ENCODE measurements around the gene APBB2. TPM values are rescaled to one million over a fixed set of nuclear protein-coding genes. Genes with fewer than 3 reads are reported as not detected.

The APBB2 gene
- total RNA-seq, 4 donors from 2014 or later = 12.2 to 29.2 (median 20.1) TPM

GRCh38 chr4:40865696-40866095 is 348.6 kb downstream of the APBB2 start:
- no peak for DNase-seq
- TF ChIP-seq POLR2A (IDR thresholded peaks at IDR 0.05) (no peak), CTCF (IDR thresholded peaks at IDR 0.05) (no peak)
- 75 to 82% methylated on average over 8 of the region's 8 CpGs for WGBS, 2 donors
- no peaks in the 10 kb centered on the region for H3K4me1 ChIP-seq
- no peak overlapping the region for H3K4me3 ChIP-seq
- H3K36me3 ChIP-seq = peaks cover 0 to 19% (median 0%) of the 10 kb centered on the region in 3 donors
- H3K27me3 ChIP-seq = no peaks in the 10 kb centered on the region
- intact Hi-C loops (cut with DNase I) = no loop called here
- H3K27ac ChIP-seq = no peak overlapping the region
- no peaks in the 10 kb centered on the region for H3K9me3 ChIP-seq

GRCh38 chr4:40864531-40864930 is 349.8 kb downstream of the APBB2 start:
- no peak for DNase-seq
- H3K4me3 ChIP-seq = no peak overlapping the region
- WGBS, 2 donors = 80 to 82% methylated on average over 4 of the region's 4 CpGs
- H3K27me3 ChIP-seq = no peaks in the 10 kb centered on the region
- H3K9me3 ChIP-seq = no peaks in the 10 kb centered on the region
- no peaks in the 10 kb centered on the region for H3K4me1 ChIP-seq
- peaks cover 0 to 19% (median 0%) of the 10 kb centered on the region in 3 donors for H3K36me3 ChIP-seq
- no peak for TF ChIP-seq CTCF (IDR thresholded peaks at IDR 0.05)
- TF ChIP-seq POLR2A (IDR thresholded peaks at IDR 0.05) = no peak
- H3K27ac ChIP-seq = no peak overlapping the region
- intact Hi-C loops (cut with DNase I) = no loop called here

- H3K27me3 ChIP-seq = peaks cover 0 to 12% (median 0%) of the 10 kb centered on the region in 4 donors
- peaks cover 0 to 14% (median 6%) of the 10 kb centered on the region in 3 donors for H3K4me1 ChIP-seq
- no peak for TF ChIP-seq POLR2A (IDR thresholded peaks at IDR 0.05)
- TF ChIP-seq CTCF (IDR thresholded peaks at IDR 0.05) = no peak
- intact Hi-C loops (cut with DNase I) = no loop called here
- no peak overlapping the region for H3K4me3 ChIP-seq
- 83% methylated on average over 1 to 2 of the region's 2 CpGs for WGBS, 2 donors
- no peak for DNase-seq
- no peaks in the 10 kb centered on the region for H3K9me3 ChIP-seq
- H3K36me3 ChIP-seq = no peaks in the 10 kb centered on the region
- no peak overlapping the region for H3K27ac ChIP-seq
Observed at GRCh38 chr4:40858962-40859361, 355.4 kb downstream of the APBB2 start.

- 76 to 79% methylated on average over 2 of the region's 2 CpGs for WGBS, 2 donors
- H3K27me3 ChIP-seq = peaks cover 0 to 12% (median 0%) of the 10 kb centered on the region in 4 donors
- intact Hi-C loops (cut with DNase I) = no loop called here
- no peaks in the 10 kb centered on the region for H3K36me3 ChIP-seq
- H3K4me1 ChIP-seq = peaks cover 0 to 14% (median 6%) of the 10 kb centered on the region in 3 donors
- no peak for TF ChIP-seq CTCF (IDR thresholded peaks at IDR 0.05)
- no peak for TF ChIP-seq POLR2A (IDR thresholded peaks at IDR 0.05)
- H3K9me3 ChIP-seq = no peaks in the 10 kb centered on the region
- no peak overlapping the region for H3K27ac ChIP-seq
- H3K4me3 ChIP-seq = no peak overlapping the region
- DNase-seq = no peak
Observed at GRCh38 chr4:40857956-40858355, 356.4 kb downstream of the APBB2 start.

- H3K27me3 ChIP-seq = peaks cover 0 to 12% (median 0%) of the 10 kb centered on the region in 4 donors
- no peaks in the 10 kb centered on the region for H3K9me3 ChIP-seq
- no peak overlapping the region for H3K27ac ChIP-seq
- intact Hi-C loops (cut with DNase I) = no loop called here
- 13 to 16% methylated on average over 3 to 33 of the region's 51 CpGs for WGBS, 2 donors
- no peaks in the 10 kb centered on the region for H3K36me3 ChIP-seq
- TF ChIP-seq POLR2A (IDR thresholded peaks at IDR 0.05) (no peak), CTCF (IDR thresholded peaks at IDR 0.05) (no peak)
- DNase-seq = no peak
- H3K4me1 ChIP-seq = peaks cover 0 to 14% (median 6%) of the 10 kb centered on the region in 3 donors
- H3K4me3 ChIP-seq = peak overlapping the region; percentile 11 to 63 (median 33)
Observed at GRCh38 chr4:40856840-40857362, 357.4 kb downstream of the APBB2 start.
